Measurements from ENCODE around the gene RNLS.
A peak's percentile ranks its signal among the peaks of the same experiment; 100 is the strongest.

Gene RNLS

DNA sequence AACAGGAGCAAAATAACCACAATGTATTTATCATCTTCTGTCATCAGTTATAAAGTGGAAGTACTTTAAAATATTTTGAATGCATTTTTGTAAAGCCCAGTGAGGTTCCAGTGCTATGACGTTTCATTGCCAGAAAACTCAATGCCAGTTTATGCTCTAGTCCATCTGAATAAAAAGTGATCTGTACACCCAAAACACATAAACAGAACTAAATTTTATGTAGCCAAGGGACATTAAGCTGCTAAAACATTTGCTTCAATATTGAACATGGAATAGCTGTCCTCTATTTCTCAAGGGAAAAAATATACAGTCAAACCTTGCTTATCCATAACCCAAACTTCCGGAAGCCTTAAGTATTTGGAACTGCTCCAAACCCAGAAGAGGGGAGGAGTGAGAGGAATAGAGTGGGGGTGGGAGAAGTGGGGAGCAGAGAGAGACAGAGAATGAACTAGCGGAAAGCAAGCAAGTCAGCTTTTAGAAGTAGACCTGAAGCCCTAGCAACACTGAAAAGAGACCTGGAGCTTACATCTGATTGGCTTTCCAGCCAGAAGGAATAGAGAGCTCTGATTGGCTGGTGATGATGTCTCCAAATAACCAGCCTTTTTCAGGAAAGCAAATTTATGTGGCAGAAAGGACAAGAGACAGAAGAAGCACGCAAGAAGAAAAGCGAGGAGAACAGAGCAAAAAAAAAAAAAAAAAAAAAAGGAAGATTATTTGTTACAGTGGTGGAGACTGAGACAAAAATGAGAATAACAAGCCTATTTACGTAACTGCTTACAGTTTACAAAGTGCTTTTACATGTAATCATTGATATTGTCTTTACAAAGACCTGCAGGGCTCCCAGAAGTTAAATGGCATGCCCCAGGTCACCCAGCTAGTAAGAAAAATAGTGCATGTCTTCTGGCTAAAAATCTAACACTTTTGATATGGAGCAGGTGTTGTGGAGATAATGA lies 196.0 kb downstream of the RNLS start:
- H3K4me3 ChIP-seq (ENCODE audit: low read depth, low read length) = no peak overlapping the region

DNA sequence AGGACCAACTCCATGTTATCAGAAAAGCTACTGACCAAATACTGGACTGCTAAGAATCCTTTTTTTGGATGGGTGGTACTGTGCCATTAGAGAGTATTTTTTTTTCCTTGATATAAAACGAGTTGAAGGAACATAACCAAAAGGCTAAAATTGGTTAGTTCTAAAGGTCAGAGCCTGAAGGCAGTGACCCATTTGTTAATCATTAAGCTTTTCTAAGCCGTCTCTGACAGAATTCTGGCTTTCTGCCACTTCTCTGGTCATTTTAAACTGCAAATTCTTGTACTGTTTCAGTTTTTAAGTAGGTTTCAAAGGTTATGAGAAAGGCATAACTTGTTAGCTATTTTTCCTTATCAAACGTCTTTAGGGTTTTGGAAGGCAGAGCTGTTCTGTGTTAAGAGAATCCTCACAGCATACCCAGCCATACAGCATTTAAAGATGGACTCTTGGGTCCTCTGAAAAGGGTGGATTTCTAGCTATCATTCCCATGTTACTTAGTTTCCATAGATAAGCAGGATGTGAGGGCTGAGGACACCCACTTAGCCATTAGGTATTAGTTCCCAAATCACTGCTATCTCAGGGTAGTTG lies 196.8 kb downstream of the RNLS start:
- TF ChIP-seq, protein P1, sequence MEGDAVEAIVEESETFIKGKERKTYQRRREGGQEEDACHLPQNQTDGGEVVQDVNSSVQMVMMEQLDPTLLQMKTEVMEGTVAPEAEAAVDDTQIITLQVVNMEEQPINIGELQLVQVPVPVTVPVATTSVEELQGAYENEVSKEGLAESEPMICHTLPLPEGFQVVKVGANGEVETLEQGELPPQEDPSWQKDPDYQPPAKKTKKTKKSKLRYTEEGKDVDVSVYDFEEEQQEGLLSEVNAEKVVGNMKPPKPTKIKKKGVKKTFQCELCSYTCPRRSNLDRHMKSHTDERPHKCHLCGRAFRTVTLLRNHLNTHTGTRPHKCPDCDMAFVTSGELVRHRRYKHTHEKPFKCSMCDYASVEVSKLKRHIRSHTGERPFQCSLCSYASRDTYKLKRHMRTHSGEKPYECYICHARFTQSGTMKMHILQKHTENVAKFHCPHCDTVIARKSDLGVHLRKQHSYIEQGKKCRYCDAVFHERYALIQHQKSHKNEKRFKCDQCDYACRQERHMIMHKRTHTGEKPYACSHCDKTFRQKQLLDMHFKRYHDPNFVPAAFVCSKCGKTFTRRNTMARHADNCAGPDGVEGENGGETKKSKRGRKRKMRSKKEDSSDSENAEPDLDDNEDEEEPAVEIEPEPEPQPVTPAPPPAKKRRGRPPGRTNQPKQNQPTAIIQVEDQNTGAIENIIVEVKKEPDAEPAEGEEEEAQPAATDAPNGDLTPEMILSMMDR (IDR thresholded peaks at IDR 0.05; ENCODE audit: borderline replicate concordance, insufficient read depth, low read depth, low read length) = no peak
- no peak overlapping the region for H3K4me3 ChIP-seq (ENCODE audit: low read depth, low read length)

More for the DNA sequence above, 196.0 kb downstream of the RNLS start:
- TF ChIP-seq, protein P1 (IDR thresholded peaks at IDR 0.05; ENCODE audit: borderline replicate concordance, insufficient read depth, low read depth, low read length) = no peak

DNA sequence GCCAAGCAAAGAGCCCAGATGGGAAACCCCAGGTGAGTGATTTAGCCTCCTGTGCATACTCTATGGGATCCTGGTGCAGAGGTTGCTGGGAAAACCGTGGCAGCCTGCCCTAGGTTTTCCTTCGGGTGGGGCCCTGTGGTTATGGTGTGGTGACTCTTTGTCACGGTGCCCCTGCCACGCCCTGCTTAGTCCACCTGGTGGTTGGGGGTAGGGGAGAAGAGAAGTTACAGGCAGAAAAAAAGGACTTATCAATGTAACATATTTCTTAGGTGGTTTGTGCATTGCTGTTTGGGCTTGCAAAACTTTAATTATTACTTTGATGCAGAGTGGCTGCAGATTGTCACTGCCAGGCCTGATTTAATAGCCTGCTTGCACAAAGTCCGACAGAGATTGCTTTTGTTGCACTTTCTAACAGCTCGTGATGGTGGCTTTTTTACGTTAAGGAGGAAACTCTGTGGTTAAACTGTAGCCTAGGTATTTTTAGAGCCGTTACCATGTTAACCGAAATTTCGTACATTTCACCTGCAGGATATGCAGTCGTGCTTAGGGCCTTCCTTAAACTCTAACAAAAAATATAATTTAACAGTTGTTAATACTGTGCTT lies 197.4 kb downstream of the RNLS start:
- H3K4me3 ChIP-seq (ENCODE audit: low read depth, low read length) = peak overlapping the region; percentile 13
- TF ChIP-seq, protein P1 (IDR thresholded peaks at IDR 0.05; ENCODE audit: borderline replicate concordance, insufficient read depth, low read depth, low read length) = no peak

DNA sequence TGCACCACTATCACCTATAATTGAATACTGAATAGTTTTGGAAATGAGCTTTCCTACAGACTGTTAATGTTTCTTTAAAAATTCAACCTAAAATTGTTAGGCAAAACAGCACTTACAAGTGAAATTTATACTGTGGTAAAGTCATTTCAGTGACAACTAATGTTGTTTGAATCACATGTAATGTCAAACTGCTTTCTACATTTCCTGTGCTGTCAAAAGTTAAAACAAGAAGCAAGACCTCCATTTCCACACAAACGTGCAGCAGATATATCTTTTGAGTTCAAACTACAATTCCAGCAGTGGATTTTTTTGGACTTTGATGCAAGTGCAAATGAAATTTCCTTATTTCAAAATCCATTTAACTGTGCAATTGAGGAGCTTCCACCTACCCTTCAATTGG lies 199.8 kb downstream of the RNLS start:
- no peak overlapping the region for H3K4me3 ChIP-seq (ENCODE audit: low read depth, low read length)
- TF ChIP-seq, protein P1 (IDR thresholded peaks at IDR 0.05; ENCODE audit: borderline replicate concordance, insufficient read depth, low read depth, low read length) = no peak

DNA sequence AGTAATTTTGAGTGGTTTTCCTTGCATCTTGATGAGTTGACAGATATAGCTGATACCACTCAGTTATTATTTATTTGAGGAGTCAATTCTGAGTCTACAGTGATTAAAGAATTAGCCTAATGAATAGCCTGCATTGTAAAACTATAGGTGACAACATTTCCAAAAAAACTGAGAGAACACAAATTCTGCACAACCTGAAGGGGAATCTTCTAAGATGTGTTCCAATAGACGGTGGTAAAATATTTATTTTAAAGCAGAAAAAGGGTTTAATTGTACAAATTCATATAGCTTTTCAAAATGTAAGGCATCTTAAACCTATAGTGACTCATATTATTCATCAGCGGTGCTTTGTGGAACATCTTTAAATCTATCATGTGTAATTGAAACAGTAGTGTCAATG lies 200.4 kb downstream of the RNLS start:
- TF ChIP-seq, protein P1 (IDR thresholded peaks at IDR 0.05; ENCODE audit: borderline replicate concordance, insufficient read depth, low read depth, low read length) = no peak
- H3K4me3 ChIP-seq (ENCODE audit: low read depth, low read length) = no peak overlapping the region

DNA sequence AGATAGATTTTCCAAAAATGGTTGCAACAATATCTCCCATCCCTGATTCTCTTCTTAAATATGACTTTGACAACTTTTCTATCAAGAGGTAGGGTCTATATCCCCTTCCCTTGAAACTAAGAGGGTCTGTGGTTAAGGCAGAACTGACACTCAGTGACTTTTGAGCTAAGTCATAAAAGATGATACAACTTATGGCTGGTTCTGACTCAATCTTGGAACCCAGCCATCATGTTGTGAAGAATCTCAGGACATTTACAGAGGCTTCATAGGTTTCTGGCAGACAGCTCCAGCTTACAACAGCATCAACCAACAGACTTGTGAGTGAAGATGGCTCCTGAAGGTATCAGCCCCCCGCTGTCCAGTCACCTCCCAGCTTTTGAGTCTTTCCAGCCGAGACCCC lies 203.5 kb downstream of the RNLS start:
- TF ChIP-seq, protein P1 (IDR thresholded peaks at IDR 0.05; ENCODE audit: borderline replicate concordance, insufficient read depth, low read depth, low read length) = no peak
- H3K4me3 ChIP-seq (ENCODE audit: low read depth, low read length) = no peak overlapping the region
